GM18511 (cell line): ENCODE results near the gene CSNK1G1.
A peak's percentile ranks its signal among the peaks of the same experiment; 100 is the strongest.
"Not testable (repeated sequence)": the region's sequence is repeated elsewhere in the genome, so short reads cannot be mapped to it uniquely, and the experiment has no call there.

ENCODE experiments used
- ATAC-seq: cut with Tn5 transposase; IDR thresholded peaks from one replicate; pipeline ENCODE4 v1.9.1; 2021; ENCODE audit warnings: mild to moderate bottlenecking, moderate library complexity; ENCODE audit not compliant: unreplicated experiment

The CSNK1G1 gene

DNA sequence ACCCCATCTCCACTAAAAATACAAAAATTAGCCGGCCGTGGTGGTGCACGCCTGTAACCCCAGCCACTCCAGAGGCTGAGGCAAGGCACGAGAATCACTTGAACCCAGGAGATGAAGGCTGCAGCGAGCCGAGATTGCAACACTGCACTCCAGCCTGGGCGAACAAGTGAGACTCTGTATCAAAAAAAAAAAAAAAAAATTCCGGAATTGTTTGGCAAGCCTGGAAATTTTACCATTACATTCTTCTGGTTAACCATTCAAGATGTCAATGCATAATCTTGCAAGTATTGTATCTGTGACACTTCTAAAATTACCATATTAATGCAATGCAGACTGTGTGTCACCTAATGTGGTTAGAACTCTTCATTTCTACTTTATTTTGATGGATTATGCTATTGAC is 67.0 kb downstream of the CSNK1G1 start:
- no peak for ATAC-seq

DNA sequence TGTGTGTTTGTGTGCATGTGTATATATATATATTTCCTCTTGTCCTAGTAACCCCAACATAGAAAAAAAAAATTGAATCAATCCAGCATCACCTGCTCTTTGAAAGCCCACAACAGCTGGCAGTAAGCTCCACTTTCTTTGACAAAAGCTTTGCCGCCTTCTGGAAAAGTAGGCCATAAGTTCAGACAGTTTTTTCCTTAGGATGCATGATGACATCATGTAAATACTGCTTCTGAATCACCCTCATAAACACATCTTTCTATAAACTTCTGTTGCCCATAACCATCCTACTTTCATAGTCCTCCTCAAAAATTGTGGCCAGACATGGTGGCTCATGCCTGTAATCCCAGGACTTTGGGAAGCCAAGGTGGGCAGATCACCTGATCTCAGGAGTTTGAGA is 67.4 kb downstream of the CSNK1G1 start:
- ATAC-seq: no peak

DNA sequence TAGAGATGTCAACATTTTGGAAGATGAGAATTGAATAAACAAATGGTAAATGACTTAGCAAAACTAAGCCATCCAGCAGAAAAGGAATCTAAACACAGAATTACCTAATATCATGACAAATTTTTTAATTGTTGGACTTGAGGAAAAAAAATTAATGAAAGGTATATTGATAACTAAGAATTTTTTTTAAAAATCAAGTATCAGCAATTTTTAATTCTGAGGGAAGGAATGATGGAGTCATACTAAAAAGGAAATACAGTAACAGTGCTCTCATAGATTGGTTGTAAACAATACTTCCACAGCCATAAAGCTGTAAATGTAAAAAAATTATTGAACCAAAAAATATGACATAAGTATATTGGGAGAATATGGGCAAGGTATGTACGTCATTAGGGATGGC is 68.0 kb downstream of the CSNK1G1 start:
- no peak for ATAC-seq

DNA sequence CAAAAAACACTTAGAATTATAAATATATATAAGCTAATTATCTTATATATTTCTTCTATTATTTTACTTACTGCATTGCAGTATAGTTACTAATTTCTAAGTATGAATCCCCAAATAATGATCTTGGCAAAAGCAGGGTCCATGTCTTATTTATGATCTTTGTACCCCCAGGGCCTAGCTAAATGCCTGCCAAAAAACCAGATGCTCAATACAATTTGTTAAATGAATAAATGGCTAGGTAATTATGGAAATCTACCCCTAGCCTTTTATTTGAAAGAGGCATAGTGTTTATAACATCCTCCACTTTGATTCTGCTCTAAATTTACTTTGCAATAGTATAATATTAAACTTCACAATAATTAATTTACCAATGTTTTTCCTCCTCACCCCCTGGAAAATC is 69.5 kb downstream of the CSNK1G1 start:
- ATAC-seq: no peak

DNA sequence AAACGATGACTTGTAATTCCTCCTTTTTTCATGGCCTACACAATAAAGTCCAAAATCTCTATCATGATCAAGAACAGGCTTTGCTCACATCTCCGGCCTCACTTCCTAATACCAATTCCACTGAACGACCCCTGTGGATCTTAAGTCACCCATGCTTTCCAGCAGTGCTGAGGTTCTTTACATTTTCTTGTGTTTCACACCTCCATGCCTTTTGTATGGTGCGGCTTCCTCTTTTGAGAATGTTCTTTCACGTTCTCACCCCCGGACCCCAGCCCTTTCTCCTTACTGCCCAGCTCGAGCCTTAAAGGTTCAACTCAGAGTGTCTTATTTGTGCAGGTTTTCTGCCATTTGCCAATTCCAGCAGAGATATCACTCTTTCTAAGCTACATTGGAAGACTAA is 70.1 kb downstream of the CSNK1G1 start:
- no peak for ATAC-seq

DNA sequence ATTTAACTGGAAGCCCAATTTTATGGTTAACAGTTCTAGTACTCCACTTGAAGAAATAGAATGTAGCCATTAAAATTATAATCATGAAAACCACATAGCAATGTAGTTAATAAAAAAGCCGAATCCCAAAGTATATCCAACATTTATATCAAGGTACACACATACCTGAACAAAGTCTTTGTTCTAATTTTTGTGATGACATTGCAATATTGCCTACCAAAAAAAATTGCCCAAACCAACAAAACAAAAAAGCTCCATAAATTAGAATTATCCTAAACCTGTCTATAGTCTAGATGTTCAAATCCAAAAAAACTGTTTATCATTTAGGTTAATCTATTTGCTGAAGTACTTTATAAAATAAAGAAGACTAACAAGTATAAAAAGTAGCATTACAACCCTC is 70.8 kb downstream of the CSNK1G1 start:
- ATAC-seq: no peak

DNA sequence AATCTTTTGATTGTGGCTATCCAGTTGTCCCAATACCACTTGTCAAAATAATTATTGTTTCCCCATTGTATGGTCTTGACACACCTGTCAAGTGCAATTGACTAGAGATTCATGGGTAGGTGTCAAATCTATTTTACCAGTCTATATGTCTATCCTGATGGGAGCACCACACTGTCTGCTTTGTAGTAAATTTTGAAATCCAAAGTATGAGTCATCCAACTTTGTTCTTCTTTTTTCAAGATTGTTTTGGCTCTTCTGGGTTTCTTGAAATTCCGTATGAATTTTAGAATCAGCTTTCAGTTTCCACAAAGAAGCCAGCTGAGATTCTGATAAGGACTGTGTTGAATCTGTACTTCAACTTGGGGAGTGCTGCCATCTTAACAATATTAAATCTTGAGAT is 71.9 kb downstream of the CSNK1G1 start:
- ATAC-seq: no peak

DNA sequence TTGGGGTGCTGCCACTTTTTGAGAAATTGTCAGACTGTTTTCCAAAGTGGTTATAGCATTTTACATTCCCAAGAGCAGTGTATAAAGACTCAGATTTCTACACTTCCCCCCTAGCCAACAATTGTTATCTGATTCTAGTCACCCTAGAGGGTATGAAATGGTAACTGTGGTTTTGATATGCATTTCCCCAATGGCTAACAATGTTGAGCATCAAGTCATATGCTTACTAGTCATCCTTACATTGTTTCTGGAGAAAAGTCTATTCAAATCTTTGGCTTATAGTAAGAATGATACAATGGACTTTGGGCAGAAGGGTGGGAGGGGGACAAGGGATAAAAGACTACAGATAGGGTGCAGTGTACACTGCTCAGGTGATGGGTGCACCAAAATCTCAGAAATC is 73.3 kb downstream of the CSNK1G1 start:
- ATAC-seq: no peak

DNA sequence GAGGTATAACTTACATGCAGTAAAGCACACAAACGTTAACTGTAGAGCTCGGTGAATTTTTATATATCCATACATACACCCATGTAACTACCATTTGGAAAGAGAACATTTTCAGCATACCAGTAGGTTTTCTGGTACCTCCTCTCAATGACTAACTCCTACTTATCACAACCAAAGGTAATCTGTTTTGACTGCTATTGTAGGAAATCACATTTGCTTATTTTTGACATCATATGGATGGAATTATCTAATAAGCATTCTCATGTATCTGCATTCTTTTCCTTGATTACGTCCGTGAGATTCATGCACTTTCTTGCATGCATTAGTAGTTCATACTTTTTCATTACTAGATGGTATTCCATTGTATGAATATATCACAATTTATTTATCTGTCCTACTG is 76.8 kb downstream of the CSNK1G1 start:
- ATAC-seq: no peak

DNA sequence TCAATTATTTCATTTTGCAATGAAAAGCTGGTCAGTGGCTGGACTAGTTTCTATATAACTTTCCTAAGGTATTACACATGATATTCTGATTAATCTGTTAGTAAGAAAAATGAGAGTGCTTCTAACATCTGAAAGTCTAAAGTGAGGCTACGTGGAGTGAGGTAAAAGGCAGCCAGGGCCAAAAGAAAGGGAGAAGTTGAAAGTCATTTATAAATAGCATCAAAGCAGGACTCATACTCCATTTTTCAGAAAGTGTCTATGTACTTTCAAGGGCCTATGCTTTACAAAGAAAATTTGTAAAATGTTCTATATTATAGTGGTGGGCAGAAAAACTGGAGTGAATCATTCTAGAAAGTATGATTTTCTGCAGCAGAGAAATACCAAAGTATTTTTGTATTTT is 80.0 kb downstream of the CSNK1G1 start:
- ATAC-seq: no peak

DNA sequence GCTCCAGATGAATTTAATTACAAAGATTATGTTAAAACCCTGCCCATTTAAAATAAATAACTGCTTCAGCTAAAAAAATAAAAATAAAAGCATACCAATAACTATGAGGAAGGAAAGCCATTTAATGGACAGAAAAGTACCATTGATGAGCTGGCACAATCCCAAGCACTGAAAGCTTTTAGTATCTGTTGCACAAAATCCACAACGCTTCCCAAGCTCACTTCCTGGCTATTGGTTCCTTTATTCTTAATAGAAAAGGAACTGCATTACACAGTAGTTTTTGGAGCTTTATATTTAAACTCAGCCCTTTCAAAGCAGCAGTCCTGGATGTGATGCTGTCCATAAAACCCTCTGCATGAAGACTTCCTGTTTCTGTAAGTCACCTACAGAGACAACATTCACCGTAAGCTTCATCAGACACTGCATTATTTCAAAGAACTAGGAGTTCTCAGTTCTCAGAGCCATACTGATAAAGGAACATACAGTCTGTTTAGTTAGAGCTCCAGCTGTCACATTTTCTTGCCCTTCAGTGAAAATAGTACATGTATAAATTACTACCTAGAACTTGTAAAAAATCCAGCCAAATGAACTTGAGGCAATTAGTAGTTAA is 81.5 kb downstream of the CSNK1G1 start:
- no peak for ATAC-seq

DNA sequence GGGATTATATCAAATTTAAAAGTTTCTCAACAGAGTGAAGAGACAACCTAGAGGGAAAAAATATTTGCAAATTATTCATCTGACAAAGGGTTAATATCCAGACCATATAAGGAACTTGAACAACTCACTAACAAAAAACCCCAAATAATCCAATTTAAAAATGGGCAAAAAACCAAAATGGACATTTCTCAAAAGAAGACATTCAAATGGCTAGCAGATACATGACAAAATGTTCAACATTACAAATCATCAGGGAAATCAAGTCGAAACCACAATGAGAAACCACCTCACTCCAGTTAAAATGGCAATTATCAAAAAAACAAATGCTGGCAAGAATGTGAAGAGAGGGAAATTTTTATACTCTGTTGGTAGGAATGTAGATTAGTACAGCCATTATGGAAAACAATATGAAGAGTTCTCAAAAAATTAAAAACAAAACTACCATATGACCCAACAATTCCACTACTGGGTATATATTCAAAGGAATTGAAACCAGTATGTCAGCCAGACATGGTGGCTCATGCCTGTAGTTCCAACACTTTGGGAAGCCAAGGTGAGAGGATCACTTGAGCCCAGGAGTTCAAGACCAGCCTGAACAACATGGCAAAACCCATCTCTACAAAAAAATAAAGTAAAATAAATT is 88.5 kb downstream of the CSNK1G1 start:
- ATAC-seq: no peak

DNA sequence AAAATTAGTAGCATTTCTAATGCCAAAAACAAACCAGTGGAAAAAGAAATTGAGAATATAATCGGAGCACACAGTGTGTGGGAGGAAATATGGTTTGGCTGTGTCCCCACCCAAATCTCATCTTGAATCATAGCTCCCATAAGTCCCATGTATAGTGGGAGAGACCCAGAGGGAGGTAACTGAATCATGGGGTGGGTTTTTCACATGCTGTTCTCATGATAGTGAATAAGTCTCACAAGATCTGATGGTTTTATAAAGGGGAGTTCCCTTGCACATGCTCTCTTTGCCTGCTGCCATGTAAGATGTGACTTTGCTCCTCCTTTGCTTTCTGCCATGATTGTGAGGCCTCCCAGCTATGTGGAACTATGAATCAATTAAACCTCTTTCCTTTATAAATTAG is 90.8 kb downstream of the CSNK1G1 start:
- not testable (repeated sequence) for ATAC-seq

DNA sequence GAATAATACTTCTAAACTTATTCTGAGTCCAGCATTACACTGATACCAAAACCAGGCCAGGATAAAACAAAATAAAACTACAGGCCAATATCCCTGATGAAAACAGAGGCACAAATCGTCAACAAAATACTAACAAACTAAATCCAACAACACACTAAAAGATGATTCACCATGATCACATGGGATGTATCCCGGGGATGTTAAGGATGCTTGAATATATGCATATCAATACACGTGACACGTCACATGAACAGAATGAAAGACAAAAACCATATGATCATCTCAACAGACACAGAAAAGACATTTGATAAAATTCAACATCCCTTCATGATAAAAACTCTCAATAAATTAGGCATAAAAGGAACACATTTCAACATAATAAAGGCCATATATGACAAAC is 91.5 kb downstream of the CSNK1G1 start:
- ATAC-seq: no peak

DNA sequence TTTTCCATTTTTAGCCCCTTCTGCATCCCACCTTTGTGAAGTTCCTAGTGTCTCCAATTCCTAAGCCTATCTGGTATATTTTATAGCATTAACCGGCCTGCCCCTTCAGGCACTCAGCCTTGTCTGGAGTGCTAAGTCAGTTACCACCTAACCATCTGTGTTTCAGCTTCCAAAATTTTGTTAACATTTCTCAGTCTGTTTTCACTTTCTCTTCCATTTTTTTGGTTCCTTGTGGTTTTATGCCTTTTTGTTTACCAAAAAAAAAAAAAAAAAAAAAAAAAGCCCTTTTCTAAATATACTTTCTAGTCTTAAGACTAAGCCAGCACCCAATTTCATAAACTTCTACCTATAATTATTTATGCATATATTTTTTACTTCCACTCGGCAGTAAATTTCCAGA is 92.4 kb downstream of the CSNK1G1 start:
- ATAC-seq: no peak

DNA sequence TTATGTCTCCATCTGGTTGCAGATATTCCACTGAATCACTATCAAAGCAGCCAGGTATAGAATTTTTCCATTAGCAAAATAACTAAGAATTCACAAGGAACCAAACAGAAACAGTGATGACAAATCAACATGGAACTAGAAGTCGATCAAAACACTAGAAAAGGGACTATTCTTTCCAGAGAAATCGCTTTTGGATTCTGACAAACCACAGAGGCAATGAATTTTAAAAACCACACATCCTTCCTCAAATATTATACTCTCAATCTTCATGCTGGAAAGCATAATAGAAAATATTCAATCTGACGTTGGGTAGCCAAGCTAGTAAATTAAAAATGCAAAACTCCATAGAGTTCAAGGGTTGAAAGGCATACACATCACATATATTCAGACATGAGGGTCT is 99.9 kb downstream of the CSNK1G1 start:
- no peak for ATAC-seq

DNA sequence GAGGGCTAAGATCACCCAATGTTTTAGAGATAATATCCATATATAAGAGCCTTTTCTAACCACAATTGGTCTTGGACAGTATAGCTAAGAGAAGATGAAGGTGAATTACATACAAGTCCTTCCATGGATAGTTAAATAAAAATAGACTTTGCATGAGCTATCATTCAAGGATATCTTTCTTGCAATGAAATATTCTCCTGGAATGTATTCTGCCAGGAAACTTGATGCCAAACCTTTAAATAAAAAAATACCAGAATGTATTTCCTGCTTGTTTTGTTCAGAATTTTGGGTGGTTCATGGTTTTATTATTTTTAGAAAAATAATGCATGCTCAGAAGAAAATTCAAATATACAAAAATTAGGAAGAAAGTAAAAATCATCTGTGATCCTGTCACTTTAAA is 104.3 kb downstream of the CSNK1G1 start:
- ATAC-seq: no peak

DNA sequence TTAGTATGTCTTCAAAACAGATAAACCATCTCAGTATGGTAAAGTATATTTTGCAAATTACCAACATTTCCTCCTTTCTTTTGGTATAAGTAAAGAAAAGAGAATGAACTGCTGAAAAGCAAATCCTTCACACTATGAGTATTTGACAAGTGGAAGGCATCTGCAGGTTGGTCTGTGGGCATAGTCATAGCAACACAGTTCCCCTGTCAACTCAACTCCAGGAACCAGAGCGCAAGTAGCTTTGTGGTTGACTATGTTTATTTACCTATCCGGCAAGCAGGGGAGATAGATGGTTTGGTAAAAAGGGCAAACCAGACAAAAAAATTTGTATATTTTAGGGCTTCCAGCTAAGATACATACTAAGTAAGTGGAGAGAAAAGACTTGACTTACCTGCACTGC is 104.9 kb downstream of the CSNK1G1 start:
- no peak for ATAC-seq

DNA sequence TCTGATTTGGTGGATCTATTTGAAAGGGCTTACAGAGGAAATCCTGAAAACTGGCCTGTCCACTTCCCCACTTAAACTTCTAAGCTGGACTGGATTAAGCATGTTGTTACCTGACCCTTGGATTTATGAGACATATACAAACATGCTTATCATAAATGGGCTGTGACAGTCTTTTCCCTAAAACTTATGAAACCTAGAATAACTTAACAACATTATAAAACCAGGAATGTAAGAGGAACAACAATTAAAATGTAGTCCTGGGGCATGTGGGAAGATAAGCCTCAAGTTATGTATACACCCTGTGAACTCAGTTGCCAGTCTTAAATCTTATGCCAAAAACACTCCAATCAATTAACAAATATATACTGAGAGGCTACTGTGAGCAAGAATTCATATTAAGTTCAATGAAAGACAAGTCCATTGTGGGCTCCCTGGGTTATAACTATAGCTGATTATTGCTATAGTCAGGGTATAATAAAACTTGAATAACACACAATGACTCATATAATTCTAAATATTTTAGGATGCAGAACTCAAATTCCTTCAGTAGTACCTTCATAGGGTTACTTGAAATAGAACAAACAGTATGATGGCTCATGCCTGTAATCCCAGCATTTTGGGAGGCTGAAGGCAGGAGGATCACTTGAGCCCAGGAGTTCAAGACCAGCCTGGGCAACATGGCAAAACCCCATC is 105.9 kb downstream of the CSNK1G1 start:
- no peak for ATAC-seq

DNA sequence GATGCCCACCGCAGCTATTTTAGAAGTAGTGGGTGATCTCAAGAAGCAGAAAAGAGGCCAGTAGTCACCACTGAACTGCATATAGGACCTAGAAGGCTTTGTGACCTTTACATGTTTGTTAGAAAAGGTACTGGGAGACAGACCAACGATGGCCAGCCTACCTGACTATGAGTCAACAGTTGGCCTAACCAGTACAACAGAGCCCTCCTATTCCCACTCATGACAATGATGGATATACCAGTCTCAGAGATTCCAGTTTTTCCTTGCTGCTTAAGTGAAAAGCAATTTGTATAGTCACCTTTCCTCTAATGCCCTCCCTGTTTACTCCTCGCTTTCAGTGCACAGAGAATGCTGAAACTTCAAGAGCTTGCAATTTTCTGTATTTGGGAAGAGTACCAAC is 106.6 kb downstream of the CSNK1G1 start:
- no peak for ATAC-seq

DNA sequence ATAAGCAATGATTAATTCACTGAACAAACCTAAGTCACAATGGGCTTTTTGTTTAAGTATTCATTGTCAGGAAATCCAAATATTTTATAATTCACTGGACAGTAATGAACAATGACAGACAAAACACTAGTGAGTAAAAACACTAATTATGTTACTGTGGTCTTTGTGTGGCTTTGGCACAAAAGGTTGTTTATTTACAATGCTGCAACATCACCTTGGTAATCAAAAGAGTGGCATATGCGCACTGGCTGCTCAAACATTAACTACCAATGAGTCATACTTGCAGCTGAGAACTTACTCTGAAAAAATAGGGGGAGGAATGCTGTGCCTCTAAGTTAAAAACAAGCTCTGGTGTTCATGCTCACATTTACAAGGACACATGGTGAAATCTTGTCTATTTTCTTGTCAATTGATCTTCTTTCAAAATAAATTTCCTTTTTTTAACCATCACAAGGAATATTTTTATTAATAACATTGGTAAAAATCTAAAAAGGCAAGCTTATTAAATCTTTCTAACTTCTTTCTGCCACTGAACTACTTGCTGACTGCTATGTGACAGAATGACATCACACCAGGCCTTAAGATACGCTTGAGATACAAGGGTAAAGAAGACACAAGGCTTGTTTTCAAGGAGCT is 107.9 kb downstream of the CSNK1G1 start:
- peak; percentile 66 for ATAC-seq

DNA sequence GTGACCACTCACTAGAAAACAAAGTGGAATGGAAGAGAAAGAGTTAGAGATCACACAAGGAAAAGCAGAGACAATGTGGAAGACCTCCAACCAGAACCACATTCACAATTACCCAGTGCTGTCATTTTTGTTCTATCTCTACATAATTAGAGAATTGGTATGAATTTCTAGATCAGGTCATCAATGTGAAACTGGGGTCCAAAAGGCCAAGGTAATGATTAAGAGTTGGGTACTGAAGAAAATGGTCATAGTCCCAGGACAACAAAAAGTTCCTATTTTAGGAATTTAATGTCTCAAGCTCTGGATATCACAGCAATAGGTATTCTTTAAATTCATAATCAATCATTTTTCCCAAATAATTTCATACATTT is 108.5 kb downstream of the CSNK1G1 start:
- no peak for ATAC-seq
